Midbrain (tissue), 1 donor: Measurements from ENCODE around the gene LPAR1.
A peak's percentile ranks its signal among the peaks of the same experiment; 100 is the strongest.

Experiments
- DNase-seq: peaks from one replicate; lab custom pipeline; 2025; lab: John Stamatoyannopoulos, UW

The LPAR1 gene

DNA sequence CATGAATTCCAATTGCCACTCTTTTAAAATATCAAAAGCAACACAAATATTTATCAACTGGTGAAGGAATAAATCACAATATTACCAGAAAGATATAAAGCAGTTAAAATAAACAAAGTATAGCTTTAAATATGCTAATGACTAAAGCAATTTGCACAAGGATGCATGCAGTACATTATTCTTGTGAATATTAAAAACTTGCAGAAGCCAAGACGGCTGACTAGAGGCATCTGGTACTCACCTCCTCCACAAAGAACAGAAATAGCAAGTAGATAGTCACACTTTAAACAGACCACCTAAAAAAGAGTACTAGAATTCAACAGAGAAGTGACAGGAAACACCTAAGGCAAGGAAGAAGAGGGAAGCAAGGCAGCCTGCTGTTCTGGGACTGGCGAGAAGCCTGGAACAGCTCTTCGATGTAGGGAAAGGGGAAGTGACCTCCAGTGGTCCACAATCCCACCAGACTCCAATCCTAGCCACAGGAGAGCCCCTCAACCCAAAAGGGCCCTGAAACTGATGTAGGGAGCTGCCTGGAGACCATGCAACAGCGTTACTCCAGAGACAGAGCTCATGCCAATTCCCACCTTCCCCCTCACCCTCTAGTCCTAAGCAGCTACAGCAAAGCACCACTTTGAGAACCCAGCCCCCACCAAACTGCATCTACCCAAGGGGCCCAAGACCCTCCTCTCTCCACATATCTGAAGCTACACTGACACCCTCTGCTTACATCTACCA is 86.3 kb downstream of the LPAR1 start:
- no peak for DNase-seq

DNA sequence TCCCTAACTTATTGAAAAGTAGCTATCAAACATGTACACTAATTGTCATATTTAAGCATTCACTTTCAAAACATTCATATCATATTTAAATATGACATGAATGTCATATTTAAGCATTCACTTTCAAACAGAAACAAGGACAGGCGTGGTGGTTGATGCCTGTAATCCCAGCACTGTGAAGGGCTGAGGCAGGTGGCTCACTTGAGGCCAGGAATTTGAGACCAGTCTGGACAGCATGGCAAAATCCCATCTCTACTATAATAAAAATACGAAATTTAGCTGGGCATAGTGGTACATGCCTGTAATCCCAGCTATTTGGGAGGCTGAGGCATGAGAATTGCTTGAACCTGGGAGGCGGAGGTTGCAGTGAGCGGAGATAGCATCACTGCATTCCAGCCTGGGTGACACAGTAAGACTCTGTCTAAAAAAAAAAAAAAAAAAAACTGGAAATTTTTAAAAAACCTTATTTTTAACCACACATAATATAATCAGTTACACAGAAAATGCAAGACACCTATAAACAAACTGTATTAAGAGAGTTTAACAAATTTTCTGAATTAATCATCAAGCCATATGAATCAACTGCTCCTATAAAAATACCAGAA is 88.1 kb downstream of the LPAR1 start:
- DNase-seq = no peak

DNA sequence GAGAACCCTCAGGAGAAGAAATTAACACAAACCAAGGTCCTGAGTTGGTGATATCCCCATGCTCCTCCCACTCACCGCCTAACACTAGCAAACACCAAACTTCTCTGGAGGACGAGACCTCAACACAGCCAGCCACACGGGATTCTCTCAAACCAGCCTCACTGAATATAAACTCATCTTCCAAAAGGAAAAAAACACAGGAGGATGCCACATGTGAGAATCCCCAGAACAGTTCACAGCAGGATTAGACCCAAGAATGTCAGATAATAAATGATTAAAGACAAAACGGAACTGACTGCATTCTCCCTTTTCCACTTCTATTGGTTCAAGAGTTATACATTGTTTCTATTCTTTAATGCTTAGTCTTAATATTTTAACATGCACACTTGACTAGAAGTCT is 89.2 kb downstream of the LPAR1 start:
- DNase-seq = no peak

DNA sequence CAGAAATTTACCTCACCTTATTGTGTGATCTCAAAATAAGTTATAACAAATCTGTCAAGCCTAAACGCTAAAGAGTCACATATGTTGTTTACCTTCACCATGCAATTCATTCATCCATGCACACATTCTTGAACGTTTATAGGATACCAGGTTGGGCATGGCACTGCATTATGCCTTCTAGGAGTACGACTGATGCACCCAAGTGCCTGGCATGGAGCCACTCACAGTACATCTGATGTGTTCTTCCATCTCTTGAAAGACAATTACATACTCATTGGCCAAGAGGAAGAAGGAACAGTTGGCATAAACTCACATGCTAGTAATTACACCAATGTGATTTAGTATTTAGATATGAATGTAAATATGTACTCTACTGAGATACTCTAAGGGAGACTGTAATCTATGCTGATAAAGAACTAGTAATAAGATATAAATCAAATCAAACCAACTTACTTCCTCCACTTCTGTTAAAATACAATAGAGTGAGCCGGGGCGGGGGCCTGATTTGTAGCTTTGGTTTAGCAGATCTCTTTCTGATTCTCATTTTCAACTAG is 90.7 kb downstream of the LPAR1 start:
- DNase-seq = no peak

DNA sequence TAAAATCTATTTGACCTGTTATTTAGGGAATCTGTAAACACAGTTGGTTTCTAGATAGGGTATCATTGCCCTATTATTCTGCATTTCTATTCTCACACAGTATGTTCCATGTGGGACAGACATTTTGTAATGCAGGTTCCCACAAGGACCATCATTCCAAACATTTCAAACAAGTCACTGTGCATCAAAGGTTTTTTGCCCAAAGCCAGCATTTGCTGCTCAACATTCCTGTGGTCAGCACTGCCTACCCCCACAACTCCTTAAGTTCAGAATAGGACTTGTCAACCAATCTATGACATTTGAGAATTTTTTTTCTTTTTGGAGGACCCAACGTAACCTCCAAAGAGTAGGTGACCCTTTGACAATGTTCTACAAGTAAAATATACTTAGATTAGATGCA is 95.7 kb downstream of the LPAR1 start:
- no peak for DNase-seq

DNA sequence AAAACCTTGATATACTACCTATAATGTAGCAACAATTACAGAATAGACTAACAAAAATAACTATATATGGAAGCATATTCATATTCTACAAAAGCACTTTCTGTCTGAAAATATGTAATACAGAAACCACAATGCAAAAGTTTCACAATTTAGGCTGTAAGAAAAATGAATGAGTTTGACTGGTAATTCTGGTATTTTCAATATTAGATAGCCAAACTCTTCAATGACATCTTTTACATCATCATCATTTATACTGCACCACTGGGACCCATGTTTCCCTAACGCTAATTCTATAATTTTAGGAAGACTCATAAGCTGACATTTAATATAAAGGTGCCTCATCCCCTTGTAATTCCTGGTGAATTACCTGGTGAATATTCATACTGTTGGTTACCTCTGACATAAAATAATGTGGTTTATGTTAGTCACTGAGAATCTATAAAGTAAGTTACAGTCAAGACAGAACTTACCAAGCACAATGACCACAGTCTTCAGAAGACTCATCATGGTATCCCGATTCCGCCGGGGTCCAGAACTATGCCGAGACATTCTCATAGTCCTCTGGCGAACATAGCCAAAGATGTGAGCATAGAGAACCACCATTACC is 97.2 kb downstream of the LPAR1 start:
- DNase-seq = no peak

DNA sequence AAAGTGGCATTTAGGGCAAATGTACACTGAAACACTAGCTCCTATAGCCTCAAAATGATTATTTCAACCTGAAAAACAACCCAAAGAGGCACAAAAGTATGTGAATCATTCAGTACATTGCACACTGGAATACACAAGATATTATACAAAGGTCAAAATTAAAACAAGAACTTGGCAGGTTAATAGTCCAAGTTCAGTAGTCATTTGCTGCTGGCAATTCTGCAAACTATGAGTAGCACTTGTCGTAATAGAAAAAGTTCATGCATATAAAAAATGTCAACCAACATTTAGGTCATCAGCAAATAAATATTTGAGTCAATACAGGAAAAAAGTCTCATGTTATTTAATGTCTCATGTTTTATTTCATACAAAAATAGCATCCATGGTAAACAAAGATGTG is 98.7 kb downstream of the LPAR1 start:
- DNase-seq = no peak

DNA sequence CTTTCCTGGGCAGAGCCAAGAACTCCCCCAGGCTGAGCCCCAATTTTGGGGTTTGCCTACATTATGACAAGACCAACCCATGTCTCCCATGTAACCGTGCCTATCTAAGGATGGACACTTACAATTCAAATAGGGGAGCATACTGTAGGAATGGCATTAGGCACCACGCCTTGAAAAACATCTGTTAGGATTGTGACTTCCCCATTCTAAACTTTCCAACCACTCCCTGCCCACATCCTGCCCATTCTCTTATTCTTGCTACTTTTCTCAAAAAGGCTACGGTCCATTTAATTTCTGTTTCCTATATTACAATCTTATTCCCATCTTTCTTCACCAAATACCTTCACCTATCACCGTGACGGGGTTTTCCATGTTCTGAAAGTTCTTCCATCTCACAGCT is 99.2 kb downstream of the LPAR1 start:
- DNase-seq = no peak

DNA sequence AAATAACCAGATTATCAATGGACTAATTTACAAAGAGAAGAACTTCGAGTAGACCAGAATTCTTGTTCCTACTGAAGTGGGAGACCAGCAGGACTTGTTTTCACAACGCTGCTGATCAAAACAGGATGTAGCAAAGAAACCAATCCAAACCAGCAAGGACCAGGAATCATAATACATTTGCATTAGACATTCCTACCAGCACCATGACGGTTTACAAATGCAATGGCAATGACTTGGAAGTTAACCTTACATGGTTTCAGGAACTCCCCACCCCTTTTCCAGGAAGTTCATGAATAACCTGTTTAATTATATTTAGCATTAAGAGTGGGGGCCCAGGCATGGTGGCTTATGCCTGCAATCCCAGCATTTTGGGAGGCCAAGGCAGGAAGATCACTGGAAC is 100.0 kb downstream of the LPAR1 start:
- no peak for DNase-seq

DNA sequence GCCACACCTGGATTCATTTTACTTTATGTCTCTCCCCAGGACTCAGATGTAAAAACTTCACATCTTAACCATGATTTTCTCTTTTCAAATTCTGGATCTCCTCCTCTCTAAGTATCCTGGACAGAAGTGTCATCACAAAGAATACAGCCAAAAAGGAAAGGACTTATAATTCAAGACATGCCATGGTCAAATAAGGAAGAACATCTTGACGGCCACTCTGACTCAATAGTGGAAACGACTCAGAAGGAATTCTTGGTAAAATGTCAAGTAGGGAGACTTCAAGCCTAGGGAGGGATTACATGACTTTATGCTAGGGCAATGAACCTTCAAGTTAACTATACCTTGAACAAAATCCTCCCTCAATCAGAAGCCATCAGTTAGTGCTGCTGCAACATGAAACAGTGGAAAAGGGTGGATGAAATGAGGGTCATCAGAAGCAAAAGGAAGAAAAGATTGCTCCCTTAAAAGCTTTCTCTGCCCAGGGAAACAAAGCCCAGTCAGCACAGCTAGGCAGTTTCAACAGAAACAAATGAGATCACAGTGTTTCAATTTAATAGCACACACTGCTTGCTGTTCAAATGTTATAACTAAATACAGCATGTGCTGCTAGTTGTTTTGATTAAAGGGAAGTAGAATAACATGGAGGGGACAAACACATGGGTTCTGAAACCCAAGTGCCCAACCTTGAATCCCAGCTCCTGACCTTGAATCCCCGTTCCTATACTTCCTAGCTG is 101.4 kb downstream of the LPAR1 start:
- DNase-seq = no peak

DNA sequence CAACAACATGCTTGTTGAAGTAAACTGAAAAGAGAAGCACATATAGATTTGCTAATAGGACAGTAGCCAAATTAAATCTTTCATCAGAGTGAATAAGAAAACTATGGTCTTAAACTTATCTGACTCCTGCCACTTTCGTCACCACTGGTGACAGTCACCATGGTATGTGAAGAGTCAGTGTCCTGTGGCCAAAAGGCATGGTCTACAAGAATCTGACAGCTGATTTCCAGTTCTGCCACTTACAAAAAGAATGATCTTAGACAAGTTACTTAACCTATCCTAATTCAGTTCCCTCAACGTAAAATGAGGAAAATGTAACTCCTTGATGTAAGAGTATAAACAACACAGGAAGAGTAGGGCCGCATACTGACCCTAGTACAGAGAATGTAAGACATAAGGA is 102.0 kb downstream of the LPAR1 start:
- DNase-seq = no peak

DNA sequence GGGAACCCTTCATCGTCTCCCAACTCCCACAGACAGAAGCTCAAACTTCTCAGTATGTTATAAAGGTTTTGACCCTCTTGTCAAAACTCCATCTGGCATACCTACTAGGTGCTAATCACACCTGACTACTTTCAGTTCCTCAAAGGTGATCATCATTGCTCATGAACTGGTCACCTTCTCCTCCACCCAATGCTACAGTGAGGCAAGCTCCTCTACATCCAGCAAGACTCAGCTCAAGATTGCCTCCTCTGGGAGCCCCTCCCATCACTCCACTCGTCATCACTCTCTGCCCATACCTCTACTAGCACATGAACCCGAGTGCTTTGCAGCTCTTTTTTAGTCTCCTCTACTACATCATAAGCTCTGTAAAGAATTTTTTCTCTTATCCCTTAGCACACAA is 102.4 kb downstream of the LPAR1 start:
- no peak for DNase-seq

DNA sequence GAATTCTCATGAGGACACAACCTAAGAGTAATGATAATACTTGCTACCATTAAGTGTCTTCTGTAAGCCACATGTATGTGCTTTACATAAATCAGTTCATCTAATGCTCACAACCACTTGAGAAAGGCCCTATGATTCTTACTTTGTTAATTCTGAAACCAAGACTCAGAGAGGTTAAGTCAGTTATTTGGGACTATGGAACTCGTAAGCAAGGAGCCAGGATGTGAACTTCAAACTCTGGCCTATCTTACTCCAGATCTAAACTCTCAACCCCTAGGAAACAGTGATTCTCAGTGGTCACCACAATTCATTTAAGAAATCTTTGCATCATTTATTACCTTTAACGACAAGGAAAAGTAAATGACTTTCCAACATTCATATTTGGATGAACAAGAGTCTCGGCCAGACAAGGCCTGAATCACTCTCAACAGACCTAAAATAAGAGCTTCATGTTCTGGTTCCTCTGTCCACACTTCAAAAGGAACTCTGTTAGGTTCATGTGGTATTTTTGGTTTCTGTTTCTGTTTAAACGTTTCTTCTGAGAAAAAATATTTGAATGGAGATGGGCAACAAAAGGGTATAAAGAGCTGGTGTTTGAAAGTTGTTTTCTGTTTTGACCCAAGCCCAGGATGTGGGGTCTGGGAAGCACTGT is 104.8 kb downstream of the LPAR1 start:
- DNase-seq = peak; percentile 18

DNA sequence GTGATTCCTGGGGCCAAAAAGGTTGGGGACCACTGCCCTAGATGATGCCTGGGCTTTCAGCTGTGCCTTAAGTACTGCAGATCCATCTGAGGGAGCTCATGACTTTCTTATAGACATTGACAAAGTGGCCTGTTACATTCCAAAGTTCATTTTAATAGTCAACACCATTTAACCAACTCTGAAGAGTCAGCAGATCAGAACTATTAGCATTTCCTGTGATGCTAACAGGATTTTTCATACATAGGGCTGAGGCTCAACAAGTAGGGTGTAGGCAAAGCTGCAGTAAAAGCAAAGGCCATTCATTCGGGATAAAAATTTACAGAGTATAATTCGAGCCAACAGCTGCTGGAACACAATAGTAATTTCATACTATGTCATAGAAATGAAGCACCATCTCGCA is 105.4 kb downstream of the LPAR1 start:
- DNase-seq = no peak

DNA sequence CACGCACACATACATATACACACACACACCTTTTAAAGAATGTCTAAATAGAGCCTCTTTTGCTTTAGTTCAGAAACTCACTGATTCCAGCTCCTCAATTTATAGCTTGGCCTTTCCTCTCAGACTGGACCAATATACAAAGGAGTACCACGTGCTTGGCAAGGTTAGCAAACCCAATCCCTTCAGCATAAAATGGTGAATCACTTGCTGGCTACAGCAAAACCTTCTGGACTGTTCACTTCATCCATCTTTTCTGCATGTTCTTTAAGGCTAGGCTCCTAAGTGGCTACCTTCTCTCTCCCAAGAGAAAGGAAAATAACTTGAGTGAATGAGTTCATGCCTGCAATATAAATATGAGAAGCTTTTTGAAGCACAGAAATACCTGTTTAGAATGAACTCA is 109.7 kb downstream of the LPAR1 start:
- DNase-seq = peak; percentile 19

DNA sequence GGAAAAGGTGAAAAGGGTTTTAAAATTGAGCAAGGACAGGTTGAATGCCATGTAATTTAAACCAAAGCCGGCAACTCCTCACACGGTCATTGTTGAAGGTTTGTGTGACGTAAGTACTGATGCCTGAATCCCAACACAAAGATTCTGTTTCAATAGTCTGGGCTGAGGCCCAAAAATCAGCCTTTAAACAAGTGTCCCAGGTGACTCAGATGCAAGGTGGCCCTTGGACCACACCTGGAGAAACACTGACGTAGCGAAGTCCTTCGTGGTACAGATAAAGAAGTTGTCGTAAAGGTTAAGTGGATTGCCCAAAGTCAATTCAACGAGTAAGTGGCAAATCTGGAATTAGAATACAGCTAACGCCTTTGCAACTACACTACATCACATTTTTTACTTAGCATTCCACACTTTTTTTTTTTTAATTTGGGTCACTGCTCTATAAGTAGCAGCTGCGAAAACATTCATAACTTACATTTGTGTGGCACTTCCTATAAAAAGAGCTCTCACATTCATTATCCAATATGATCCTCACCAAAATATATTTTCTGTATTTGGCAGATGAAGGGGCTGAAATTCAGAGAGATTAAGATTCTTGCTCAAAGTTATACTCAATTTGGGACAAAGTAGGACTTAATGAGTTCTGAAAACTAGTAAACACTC is 111.3 kb downstream of the LPAR1 start:
- DNase-seq = no peak

DNA sequence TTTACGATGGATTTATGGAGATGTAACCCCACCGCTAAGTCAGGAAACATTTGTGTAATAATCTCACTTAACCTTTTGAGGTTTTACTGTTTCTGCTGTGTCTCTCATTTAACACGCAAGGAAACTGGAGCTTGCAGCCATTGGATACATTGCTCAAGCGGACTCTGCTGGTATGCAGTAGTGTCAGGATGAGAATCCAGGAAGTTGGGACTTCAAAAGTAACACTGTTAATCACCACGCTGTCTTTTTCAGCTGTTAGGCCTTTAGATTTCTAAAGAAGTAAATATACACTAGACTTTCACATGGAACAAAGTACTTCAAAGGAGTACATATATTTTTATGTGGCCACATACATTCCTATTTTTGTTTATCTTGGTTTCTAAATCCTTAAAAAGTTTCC is 114.7 kb downstream of the LPAR1 start:
- DNase-seq = no peak

DNA sequence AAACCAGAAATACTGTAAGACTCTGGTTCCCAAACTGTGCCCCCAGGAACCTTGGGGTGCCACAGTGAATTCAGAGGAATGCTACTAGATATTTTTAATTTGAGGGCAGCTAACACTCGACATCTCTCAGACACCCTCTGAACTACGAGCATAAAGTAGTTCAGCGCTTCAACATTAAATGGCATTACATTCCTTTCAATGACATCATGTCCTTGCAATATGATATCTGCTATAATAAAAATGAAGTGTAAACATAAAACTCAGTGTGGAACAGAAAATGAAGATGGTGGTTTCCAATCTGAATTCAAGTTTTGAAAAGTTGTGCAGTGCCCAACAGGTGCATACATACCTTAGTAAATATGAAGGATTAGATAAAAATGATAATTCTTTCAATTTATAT is 116.1 kb downstream of the LPAR1 start:
- no peak for DNase-seq

DNA sequence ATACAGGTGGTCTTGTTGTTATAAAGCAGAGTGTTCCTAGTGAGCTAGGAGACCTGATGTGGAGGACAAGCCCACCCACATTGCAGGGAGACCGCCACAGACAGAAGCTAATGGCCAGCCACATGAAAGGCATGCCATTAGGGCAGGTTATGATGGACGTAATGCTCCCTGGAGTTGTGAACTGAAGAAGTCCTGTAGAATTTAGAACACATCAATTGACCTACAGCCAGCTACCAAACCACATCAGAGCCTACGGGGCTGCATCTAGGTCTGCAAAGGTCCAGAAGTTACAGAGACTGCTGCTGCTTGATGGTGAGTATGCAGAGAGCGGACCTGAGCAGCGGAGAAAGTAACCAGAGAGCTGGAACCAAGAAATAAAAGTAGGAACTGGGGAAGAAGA is 116.6 kb downstream of the LPAR1 start:
- no peak for DNase-seq

DNA sequence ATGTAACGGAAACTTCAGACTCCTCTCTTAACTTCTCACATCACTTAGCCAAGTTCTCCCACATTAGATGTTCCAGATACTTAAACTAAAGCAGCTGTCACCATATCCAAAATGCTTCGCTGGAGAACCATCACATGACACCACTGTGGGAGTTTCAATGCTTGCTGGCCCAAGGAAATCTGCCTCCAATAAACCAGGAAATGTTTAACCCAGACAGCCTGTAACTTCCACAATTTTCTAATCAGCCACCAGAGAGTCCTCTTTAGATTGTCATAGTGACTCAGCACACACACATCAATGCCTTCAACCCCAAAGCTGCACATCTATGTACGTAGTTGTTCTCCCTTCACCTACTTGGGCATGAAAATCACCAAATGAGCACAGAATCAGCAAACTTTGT is 118.7 kb downstream of the LPAR1 start:
- no peak for DNase-seq

DNA sequence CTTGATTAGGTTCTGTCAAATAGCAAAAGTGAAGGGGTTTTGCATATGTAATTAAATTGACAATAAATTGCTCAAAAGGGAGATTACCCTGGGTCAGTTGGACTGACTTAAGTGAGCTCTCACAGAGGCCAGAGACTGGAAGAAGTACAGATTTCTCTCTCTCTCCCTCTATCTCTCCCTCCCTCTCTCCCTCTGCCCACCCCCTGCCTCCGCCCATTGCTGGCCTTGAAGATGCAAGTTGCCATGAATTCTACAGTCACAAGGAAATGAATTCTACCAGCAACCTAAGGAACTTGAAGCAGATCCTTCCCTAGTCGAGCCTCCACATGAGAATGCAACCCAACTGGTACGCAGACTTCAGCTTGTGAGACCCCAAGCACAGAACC is 119.2 kb downstream of the LPAR1 start:
- DNase-seq = no peak
